SIG-M5 treated with dmso at 0.1 percent for 504 hours (cell line): ENCODE data around the gene TSPAN32.

Source experiments
- DNase-seq: peaks from one replicate; lab custom pipeline; 2025; ENCODE audit not compliant: unreplicated experiment; lab: John Stamatoyannopoulos, UW

The TSPAN32 gene

GRCh38 chr11:2301631-2302305 is at the start of gene TSPAN32, which contains the start of gene C11orf21:
TSS of gene TSPAN32 (plus strand) at chr11:2302013. CDS start at chr11:2302150, 137 bp downstream.
TSS of gene C11orf21 (minus strand) at chr11:2301918. CDS start at chr11:2301808, 110 bp downstream.
- peak; percentile 78 for DNase-seq

GRCh38 chr11:2252018-2252417 is 49.8 kb upstream of the TSPAN32 start:
- DNase-seq = no peak

DNA sequence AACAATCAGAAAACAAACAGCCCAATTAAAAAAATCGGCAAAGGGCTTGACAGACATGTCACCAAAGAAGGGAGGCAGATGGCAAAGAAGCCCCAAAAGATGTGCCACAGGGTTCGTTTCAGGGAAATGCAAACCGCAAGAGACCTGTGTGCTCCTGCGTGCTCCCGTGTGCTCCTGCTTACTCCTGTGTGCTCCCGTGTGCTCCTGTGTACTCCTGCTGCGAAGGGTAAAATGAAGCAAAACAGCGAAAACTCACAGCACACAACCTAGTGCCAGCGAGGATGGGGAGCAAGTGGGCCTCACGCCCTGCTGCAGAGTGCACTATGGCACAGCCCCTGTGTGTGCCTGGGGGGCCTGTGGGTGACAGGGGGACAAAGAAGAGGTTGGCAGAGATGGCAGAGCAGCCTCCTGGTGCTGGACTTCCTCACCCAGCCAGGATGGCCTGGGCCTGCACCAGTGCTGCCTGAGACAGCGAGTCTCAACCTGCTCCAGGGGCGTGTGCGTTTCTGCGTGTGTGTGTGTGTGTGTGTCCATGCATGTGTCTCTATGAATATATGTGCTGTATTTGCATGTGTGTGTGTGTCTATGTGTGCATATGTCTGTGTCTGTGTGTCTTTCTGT is 45.4 kb upstream of the TSPAN32 start:
- no peak for DNase-seq

GRCh38 chr11:2256951-2257700 is 44.7 kb upstream of the TSPAN32 start:
- peak; percentile 21 for DNase-seq

DNA sequence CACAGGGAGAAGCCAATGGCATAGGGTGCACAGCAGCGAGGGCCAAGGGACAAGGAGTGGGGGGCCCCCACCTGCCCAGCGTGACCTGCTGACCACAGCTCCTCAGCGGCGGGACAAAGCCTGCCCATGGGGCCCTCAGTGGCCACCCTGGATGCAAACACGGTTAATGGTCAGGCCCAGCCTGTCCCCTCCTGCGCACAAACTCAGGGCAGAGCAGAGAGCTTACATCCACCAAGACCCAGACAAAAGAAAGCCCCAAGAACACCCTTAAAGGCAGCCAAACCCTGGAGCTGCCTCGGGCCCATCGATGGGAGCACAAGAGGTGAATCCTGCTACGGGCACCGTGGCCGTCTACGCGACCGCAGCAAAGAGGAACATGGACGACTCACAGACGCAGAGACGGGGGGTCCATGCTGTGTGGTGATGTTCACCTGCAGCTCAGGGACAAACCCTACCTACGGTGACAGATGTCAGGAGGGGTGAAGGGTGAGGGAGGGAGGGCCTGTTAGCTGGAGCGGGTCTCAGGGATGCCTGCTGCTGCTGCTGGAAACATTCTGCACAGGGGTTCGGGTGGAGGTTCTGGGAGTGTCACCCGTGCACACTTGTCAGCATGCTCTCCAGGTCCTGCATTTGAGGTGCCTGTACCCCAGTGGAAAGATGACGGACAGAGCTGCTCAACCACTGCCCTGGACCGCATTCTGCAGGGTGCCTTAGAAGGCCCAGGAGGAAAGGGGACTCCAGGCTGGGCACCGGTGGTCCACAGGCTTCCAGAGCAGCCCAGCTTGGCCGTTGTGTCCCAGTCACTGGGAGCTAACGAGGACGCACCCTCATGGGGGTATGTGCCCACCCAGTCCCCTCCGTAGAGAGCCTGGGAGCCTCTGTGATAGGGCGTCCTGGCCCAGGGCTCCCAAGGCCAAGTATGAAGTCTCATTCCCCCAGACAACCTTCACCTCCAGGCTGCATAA is 43.0 kb upstream of the TSPAN32 start:
- DNase-seq = no peak

GRCh38 chr11:2259466-2259830 is 42.4 kb upstream of the TSPAN32 start:
- DNase-seq = no peak

DNA sequence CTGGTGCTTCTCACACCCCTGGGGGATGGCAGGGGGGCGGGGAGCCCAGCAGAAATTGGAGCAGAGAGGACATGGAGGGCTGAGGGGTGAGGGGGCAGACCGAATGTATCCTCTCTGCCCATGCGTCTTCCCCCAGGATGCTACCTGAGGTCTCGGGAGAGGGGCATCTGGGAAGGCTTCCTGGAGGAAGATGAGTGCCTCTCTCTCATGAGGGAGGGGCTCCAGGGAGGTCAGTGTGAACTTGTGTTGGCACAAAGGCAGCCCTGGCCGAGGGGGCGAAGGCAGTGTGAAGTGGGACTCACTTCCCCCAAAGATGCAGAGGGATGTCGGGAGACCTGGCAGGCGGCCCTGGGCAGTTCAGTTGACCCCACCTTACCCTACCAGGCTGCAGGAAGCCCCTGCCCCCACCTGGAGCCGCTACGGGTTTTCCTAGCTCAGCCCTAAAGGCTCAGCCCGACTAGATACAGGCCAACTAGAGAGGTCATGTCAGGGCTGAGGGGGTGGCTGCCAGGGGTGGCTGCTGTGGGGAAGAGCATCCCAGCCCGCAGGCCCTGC is 41.8 kb upstream of the TSPAN32 start:
- no peak for DNase-seq

GRCh38 chr11:2260491-2261364 is 41.1 kb upstream of the TSPAN32 start:
- DNase-seq = no peak

DNA sequence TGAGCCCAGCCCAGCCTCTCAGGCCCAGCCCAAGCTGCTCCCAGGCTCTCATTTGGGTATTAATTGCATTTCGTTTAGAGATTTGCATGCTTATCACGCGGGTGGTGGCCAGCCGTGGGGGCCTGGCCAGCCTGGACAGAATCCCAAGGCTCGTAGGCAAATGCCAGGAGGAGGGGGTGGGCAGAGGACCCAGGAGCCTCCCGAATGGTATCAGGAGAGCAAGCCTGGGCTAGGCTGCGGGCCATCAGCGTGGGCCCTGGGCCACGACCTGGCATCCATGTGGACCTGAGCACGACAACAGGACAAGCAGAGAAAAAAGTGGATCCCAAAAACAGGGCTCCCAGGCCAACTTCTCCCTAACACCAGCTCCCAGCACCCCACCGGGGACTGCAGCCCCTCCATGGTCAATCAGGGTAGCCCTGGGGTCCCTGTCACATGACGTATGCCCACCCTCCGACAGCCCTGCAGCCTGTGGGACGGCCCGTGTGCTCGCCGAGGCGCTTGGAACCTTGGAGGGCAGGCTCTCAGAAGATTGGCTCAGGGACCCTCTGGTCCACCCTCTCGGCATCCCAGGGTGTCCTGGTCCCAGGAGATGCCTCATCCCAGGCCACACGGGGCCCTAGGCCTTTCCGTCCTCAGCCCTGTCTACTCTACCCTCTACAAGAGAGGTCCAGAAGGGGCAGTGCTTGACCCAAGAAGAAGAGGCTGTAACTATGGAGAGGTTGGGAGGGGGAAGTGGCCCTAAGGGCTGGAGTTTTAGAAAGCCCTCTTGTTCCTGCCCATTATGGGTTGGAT is 40.2 kb upstream of the TSPAN32 start:
- no peak for DNase-seq

- DNase-seq = no peak
These were observed 39.3 kb upstream of the TSPAN32 start for GRCh38 chr11:2262301-2263070.

DNA sequence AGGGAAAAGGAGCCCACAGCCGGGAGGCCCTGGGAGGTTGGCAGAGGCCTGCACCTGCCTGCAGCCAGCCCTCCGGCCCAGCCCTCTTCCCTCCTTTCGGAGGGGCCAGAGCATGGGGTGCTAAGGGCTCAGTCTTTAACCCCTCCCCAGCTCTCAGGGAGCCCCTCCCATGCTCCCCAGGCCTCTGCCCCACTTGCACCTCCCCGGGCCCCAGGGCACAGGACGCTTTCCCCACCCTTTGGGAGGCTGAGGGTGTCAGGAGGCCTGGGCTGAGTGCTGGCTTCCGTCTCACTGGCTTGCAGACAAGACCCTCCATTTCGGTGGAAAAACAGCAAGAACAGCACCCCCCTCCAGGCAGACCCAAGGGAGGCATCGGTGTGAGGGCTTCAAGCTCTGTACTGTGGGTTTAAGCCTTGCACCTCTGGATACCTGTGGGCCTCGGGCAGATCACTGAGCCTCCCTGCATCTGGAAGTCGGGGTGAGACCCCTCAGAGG is 38.7 kb upstream of the TSPAN32 start:
- DNase-seq = no peak

DNA sequence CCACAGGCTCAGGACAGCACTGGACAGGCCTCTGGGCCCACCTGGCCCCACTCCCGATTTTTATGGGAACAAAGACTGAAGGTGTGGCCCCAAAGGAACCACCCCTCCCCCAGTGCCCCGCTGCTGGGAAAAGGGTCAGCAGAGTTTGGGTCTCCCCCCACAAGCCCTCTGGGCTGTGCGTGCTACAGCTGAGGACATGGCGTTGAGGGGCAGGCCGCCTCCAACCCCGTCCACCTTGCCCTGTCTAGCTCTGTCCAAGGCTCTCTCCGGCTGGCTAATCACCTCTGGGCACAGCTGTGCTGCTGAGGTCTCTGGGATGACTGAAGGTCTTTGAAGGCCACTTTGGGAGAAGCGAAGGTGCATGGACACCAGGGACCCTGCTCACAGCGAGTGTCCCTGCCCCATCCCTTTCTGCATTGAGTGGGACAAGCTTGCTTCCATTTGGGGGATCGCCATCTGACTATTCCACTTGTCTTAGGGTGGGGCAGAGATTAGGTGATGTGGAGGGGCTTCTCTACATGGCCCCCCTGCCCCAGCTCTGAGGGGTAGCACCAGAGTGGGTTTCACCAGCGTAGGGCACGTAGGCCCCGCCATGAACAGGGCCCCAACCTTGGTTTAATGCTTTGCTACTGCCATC is 38.0 kb upstream of the TSPAN32 start:
- no peak for DNase-seq

GRCh38 chr11:2264366-2265053 is 37.3 kb upstream of the TSPAN32 start:
- no peak for DNase-seq

- peak; percentile 85 for DNase-seq
These were observed 36.4 kb upstream of the TSPAN32 start for GRCh38 chr11:2265396-2265795.

- DNase-seq = no peak
These were observed 35.8 kb upstream of the TSPAN32 start for GRCh38 chr11:2265854-2266585.
